Cardiac fibroblast (primary cell): ENCODE results near the gene CHST6.
"Not testable (repeated sequence)": the region's sequence is repeated elsewhere in the genome, so short reads cannot be mapped to it uniquely, and the experiment has no call there.

ENCODE experiments used
- DNase-seq, 2 donors: peaks; one replicate each; pipeline versions ENCODE4 v3.0.0 to v3.0.0-alpha.2; 2010; ENCODE audit warnings: low read depth in 2 of 2
- H3K4me3 ChIP-seq, 2 donors: replicated peaks in 1 of 2; 1 replicate in 1 of 2; 2 replicates in 1 of 2; pipeline ENCODE4 v1.5.1; 2011; ENCODE audit warnings: low read depth in 2 of 2, low read length in 2 of 2, mild to moderate bottlenecking in 2 of 2, moderate library complexity in 1 of 2
- TF ChIP-seq, protein P1 (sequence below): IDR thresholded peaks from one replicate; pipeline ENCODE4 v1.5.1; 2011; ENCODE audit warnings: low read depth, mild to moderate bottlenecking, low read length, inconsistent platforms

Gene CHST6

DNA sequence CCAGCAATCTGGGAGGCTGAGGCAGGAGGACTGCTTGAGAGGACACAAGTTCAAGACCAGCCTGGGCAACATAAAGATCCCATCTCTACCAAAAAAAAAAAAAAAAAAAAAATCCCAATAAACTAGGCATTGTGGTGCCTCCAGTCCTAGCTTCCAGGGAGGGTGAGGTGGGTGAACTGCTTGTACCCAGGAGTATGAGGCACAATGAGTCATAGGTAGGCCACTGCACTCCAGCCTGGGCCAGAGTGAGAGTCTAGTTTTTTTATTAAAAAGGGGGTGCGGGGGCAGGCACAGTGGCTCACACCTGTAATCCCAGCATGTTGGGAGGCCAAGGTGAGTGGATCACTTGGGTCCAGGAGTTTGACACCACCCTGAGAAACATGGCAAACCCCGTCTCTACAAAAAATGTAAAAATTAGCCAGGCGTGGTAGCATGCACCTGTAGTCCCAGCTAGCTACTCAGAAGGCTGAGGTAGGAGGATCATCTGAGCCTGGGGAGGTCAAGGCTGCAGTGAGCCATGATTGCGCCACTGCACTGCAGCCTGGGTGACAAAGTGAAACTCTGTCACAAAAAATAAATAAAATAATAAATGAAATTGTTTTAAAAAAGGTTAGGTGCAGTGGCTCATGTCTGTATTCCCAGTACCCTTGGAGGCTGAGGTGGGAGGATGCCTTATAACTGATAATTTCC, 7.8 kb upstream of the CHST6 start:
- TF ChIP-seq, protein P1, sequence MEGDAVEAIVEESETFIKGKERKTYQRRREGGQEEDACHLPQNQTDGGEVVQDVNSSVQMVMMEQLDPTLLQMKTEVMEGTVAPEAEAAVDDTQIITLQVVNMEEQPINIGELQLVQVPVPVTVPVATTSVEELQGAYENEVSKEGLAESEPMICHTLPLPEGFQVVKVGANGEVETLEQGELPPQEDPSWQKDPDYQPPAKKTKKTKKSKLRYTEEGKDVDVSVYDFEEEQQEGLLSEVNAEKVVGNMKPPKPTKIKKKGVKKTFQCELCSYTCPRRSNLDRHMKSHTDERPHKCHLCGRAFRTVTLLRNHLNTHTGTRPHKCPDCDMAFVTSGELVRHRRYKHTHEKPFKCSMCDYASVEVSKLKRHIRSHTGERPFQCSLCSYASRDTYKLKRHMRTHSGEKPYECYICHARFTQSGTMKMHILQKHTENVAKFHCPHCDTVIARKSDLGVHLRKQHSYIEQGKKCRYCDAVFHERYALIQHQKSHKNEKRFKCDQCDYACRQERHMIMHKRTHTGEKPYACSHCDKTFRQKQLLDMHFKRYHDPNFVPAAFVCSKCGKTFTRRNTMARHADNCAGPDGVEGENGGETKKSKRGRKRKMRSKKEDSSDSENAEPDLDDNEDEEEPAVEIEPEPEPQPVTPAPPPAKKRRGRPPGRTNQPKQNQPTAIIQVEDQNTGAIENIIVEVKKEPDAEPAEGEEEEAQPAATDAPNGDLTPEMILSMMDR, result no peak
- H3K4me3 ChIP-seq, result no peak overlapping the region
- DNase-seq, result no peak

DNA sequence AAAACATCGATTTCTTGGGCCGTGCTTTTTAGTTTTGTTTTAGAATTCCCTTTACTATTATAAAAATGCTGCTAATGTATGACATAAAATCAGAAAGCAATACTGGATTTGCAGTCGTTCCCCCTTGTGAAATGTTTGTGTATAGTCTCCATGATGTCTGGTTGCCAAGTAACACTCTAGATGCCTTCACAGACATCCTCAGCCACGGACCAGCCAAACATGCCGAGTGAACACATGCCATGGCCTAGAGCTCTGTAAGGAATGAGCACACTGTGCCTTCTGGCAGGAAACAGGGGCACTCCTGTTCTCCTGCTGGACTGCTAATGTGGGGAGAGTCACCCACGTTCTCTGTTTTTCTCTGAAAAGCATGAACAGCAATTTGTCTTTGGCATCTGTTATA, 6.6 kb upstream of the CHST6 start:
- DNase-seq, result peak; percentile 55 to 69

DNA sequence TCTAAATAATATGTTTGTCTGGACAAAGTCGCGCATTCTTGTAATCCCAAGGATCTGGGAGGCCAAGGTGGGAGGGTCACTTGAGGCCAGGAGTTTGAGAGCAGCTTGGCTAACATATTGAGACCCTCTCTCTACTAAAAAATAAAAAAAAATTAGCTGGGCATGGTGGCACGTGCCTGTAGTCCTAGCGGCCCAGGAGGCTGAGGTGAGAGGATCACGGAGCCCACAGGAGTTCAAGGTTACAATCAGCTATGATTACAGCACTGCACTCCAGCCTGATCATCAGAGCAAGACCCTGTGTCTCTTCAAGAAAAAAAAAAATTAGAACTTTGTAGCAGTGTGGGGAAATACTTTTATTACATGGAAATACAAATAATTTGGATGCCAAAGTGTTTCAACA, 6.1 kb upstream of the CHST6 start:
- TF ChIP-seq, protein P1, result no peak
- no peak for DNase-seq
- H3K4me3 ChIP-seq, result no peak overlapping the region

More for the DNA sequence above, 6.6 kb upstream of the CHST6 start:
- H3K4me3 ChIP-seq, result not testable (repeated sequence)

DNA sequence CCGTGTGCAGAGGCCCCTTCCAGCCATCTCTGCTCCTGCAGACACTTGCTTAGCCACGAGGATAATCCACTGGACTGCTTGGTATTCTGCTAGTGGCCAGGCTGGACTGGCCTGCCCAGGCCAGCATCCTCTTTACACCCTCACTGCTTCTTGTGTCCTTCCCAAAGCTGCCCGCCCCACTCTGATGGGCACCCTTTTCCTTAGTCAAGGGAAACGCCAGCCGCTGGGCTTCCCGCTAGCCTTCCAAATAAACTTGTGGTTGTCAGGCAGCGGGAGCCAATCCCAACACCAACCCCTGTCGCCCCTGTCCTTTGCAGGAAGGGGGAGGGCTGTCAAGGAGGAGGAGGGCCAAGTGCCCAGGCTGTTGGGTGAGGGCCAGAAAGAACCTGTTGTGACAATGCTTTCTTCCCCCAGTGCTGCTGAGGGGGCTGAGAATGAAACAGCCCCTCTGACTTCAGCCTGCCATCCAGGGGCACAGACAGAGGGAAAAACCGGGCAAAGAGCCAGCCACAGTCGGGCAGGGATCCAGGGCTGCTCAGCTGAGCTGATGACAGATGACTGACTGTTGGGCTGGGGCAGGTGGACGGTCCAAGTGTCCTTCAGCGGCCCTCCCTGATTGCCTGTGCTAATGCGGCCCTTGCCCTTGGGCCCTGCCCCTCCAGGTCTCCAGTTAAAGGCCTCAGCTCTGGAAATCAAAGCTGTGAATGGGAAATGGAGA, 3.5 kb upstream of the CHST6 start:
- peak in 1 of 2 donors; percentile 14 for DNase-seq

DNA sequence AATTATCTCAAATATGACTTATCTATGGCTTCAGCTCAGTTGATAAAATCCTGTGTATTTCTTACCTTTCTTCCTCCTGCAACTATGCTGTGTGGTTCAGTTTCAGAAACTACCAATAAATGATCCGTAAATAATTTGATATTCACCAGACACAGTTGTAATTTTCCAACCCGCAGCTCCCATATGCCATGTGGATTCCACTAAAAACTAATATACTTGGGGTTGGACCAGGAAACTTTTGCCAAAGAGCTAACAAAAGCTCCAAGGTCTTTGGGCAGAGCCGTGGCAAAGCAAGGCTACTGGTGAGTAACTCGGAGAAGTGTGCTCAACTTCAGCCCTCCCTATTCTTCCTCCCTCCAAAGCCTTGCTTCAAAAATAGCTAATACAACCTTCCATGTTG, 2.3 kb upstream of the CHST6 start:
- TF ChIP-seq, protein P1, result no peak
- no peak overlapping the region for H3K4me3 ChIP-seq
- no peak for DNase-seq

More for the DNA sequence above, 3.5 kb upstream of the CHST6 start:
- H3K4me3 ChIP-seq, result not testable (repeated sequence)

DNA sequence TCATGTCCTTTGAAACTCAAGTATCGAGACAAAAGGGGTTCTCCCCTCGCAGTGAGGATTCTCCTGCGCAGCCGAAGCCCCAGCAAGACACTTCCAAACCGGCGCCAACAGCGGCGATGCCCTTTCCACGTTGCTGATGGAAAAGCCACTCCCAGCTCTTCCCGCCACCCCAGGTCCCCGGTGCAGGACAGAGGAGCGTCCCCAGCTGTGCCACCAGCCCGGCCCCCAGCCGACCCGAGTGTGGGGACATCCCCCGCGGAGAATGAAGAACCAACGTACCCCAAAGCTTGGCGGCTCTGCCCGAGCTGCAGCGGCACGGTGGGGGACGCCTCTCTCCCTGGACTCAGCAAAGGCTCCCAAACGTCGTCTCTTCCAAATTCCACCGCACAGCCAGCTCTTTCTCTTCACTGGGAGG, 573 bp downstream of the CHST6 start:
- no peak for DNase-seq
- peak overlapping the region; percentile 37 to 54 for H3K4me3 ChIP-seq
- TF ChIP-seq, protein P1, result no peak

DNA sequence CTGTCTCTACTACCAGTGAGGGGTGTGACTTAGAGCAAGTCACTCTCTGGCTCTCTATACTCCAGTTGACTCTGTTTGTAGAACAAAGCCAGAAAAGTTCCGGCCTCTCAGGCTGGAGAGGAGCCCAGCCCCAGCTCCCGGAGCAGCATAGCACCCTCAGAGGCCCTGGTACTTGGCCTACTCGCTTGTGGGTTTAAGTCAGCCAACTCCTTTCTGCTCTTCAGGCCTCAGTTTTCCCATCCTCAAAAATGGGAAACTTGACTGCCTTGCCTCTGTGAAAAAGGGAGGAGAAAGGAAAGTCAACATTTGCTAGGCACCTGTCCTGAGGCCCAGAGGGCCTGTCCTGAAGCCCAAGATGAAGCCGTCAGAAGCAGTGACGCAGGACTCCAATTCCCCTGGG, 1.1 kb downstream of the CHST6 start:
- no peak for DNase-seq
- TF ChIP-seq, protein P1, result no peak
- H3K4me3 ChIP-seq, result peak overlapping the region in 1 of 2 donors; percentile 54
